SW 1271 (cell line): ENCODE data around the gene METTL16.

Experiments
- DNase-seq, 2 experiments: peaks; one replicate each; lab custom pipeline; 2025; lab: John Stamatoyannopoulos, UW

METTL16 gene

GRCh38 chr17:2415081-2415480 is 96.6 kb downstream of the METTL16 start:
- DNase-seq, result no peak

GRCh38 chr17:2414446-2415064 is 97.1 kb downstream of the METTL16 start:
- no peak for DNase-seq

GRCh38 chr17:2412561-2413021 is 99.1 kb downstream of the METTL16 start:
- no peak for DNase-seq

DNA sequence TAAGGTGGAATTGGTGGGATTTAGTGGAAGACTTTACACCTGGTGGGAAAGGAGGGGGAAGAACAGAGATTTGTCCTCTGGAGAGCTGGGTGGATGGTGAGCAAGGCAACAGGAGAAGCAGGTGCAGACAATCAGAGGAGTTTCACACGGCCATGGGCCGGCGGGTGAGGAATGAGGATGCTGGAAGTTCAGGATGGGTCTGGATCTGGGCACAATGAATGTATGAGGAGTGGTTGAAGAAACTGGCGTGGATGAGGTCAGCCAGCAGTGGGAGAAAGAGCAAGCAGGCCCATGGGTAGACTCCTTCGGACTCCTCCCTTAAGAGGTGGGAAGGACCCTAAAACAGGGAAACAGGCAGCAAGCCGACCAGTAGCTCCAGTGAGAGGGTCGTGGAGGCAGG is 100.7 kb downstream of the METTL16 start:
- DNase-seq, result no peak

GRCh38 chr17:2406903-2407790 is 104.5 kb downstream of the METTL16 start:
- DNase-seq, result peak; percentile 66 to 78

DNA sequence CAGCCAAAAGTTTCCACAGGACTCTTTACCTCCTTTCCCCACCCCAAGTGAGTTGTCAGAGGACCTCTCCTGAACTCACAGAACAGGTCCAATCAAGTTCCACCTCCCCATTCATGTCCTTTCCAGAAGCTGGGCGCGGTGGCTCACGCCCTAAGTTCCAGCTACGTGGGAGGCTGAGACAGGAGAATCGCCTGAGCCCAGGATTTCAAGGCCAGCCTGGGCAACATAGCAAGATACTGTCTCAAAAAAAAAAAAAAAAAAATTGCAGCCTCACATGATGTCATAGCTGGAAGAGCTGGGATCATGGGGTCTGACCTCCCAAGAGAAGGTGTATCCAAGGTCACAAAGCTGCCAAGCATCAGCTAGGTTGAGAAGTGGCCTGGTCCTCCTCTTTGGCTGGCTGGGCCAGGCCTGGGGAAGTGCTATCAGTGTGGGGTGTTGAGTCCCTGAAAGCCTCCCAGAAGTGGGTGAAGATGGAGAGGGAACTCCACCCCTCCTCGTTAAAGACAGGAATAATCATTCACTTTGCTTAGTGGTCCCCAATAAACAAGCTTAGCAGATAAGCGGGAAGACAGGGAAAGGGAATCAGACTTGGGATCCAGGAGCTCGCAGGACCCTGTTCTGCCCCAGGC is 105.3 kb downstream of the METTL16 start:
- DNase-seq, result no peak

GRCh38 chr17:2405247-2405926 is 106.3 kb downstream of the METTL16 start:
- DNase-seq, result peak in 1 of 2 experiments; percentile 23

- no peak for DNase-seq
Measured at GRCh38 chr17:2403044-2403443, 108.6 kb downstream of the METTL16 start.

- no peak for DNase-seq
Measured at GRCh38 chr17:2402544-2402943, 109.1 kb downstream of the METTL16 start.

- DNase-seq, result peak; percentile 96 to 98
Measured at GRCh38 chr17:2401426-2402221, 110.1 kb downstream of the METTL16 start.

- DNase-seq, result peak; percentile 86 to 93
Measured at GRCh38 chr17:2400877-2401425, 110.7 kb downstream of the METTL16 start, which contains the start of gene MNT. MNT (minus strand) TSS chr17:2401060; CDS start chr17:2400712, 348 bp downstream.

DNA sequence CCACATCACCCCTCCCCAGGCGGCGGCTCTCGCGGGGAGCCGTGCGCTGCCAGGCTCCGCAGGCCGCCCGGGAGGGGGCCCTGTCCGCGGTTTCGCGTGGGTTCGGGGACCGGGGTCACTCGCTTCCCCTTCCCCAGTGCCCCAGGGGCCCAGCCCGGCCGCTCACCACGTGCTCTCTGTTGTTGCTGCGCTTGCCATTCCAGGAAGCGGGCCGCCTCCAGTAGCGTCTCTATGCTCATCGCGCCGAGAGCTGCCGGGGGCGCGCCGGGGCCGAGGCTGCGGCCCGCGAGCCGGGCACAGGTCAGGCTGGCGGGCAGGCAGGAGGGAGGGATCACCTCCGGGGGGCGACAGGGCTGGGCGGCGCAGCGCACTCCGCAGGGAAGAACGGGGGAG is 111.2 kb downstream of the METTL16 start:
- no peak for DNase-seq

DNA sequence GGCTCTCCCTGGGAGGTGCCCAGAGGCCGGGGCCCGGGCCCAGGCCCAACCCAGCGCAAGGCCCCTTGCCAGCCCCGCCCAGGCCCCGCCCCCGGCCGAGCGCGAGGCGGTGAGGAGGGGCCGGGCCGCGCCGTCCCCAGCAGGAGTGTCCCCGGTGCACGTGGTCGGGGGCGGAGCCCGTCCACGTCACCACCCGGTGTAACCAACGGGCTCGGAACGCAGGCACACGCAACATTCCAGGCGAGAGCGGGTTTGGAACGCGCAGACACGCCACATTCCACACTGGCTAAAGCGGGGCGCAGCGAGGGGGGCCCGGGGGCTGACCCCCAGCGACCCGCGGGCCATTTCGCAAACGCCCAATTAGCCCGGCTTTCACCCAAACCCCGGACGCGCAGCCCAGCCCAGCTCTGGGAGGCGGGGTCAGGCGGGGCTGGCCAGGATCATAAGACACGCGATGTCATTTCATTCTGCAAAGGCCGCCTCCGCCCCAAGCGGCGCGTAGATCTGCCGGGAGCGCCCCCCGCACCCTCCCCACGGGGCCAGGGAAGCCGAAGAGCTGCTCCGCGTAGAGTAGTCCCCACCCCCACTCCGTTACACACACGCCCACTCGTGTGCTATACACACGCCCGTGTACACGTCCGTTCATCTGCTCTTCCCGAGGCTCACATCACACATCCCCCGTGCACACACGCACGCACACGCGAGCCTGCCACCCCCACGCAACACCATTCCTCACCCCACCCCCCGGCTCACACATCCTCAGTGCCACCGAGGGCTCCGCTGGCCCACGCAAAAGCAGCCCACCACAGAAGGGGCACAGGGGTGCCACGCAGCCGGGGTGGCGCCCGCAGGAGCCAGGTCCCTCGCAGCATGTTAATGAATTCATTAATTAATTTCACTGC is 111.9 kb downstream of the METTL16 start:
- peak; percentile 76 to 90 for DNase-seq

- DNase-seq, result peak in 1 of 2 experiments; percentile 38
Measured at GRCh38 chr17:2398655-2399571, 112.8 kb downstream of the METTL16 start.

DNA sequence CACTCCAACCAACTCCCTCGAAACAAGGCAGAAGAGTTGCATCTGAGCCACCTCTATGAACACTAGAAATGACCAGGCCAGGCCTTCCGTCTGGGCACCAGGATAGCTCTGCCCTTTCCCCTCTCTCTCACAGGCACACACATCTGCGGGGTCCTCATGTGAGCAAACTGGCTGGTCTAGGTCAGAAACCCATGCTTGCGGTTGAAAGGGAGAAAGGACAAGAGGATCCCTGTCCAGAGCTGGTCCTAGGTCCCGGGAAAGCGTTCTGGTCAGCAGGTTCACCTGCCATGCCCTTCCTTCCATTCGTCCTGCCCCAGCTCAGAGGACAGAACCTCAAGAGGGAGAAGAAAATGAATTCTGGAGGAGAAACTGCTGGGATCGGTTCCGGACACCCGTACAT is 113.5 kb downstream of the METTL16 start:
- DNase-seq, result no peak

- DNase-seq, result no peak
Measured at GRCh38 chr17:2397247-2398171, 114.2 kb downstream of the METTL16 start.

- DNase-seq, result peak in 1 of 2 experiments; percentile 43
Measured at GRCh38 chr17:2396568-2397246, 115.0 kb downstream of the METTL16 start.
